DMS 273 (cell line): ENCODE results near the gene YPEL3.

Experiments used
- DNase-seq: peaks from one replicate; lab custom pipeline; 2025; ENCODE audit not compliant: unreplicated experiment; lab: John Stamatoyannopoulos, UW

YPEL3 gene

GRCh38 chr16:30091474-30092372, 4.3 kb downstream of the YPEL3 start, which contains the start of gene TBX6:
TBX6 (minus strand) TSS chr16:30091924; CDS start chr16:30091193, 731 bp downstream.
- DNase-seq, result peak; percentile 98

GRCh38 chr16:30090610-30091331, 5.2 kb downstream of the YPEL3 start:
- no peak for DNase-seq

- DNase-seq, result no peak
These were observed 7.0 kb downstream of the YPEL3 start for GRCh38 chr16:30088832-30089624.

GRCh38 chr16:30088237-30088831, 7.7 kb downstream of the YPEL3 start:
- DNase-seq, result no peak

- no peak for DNase-seq
These were observed 8.7 kb downstream of the YPEL3 start for GRCh38 chr16:30087181-30087898.

- DNase-seq, result no peak
These were observed 9.5 kb downstream of the YPEL3 start for GRCh38 chr16:30086291-30087140.

GRCh38 chr16:30085820-30086219, 10.2 kb downstream of the YPEL3 start:
- DNase-seq, result no peak

- DNase-seq, result no peak
These were observed 10.8 kb downstream of the YPEL3 start for GRCh38 chr16:30085247-30085646.

GRCh38 chr16:30084816-30085159, 11.2 kb downstream of the YPEL3 start:
- DNase-seq, result no peak

- DNase-seq, result no peak
These were observed 11.8 kb downstream of the YPEL3 start for GRCh38 chr16:30084096-30084815.

GRCh38 chr16:30083216-30084055, 12.6 kb downstream of the YPEL3 start:
- DNase-seq, result no peak

- no peak for DNase-seq
These were observed 13.4 kb downstream of the YPEL3 start for GRCh38 chr16:30082545-30083090.

- DNase-seq, result peak; percentile 74
These were observed 16.5 kb downstream of the YPEL3 start for GRCh38 chr16:30079480-30079879.

GRCh38 chr16:30078744-30079143, 17.3 kb downstream of the YPEL3 start:
- no peak for DNase-seq

GRCh38 chr16:30077656-30078055, 18.4 kb downstream of the YPEL3 start:
- DNase-seq, result no peak

- no peak for DNase-seq
These were observed 19.7 kb downstream of the YPEL3 start for GRCh38 chr16:30076276-30076791.

- peak; percentile 96 for DNase-seq
These were observed 20.3 kb downstream of the YPEL3 start, which contains the start of gene PPP4C for GRCh38 chr16:30075503-30076275. PPP4C (plus strand) TSS chr16:30075994; CDS start chr16:30076378, 384 bp downstream.
